Measurements from ENCODE around the gene UBA6. TPM values are rescaled to one million over a fixed set of nuclear protein-coding genes. Genes with fewer than 3 reads are reported as not detected.
"Not testable (repeated sequence)": the region's sequence is repeated elsewhere in the genome, so short reads cannot be mapped to it uniquely, and the experiment has no call there.

The UBA6 gene
- polyA plus RNA-seq, 2 of the 4 experiments (the other 2 are of a cell fraction), result 33.9 to 84.6 TPM

DNA sequence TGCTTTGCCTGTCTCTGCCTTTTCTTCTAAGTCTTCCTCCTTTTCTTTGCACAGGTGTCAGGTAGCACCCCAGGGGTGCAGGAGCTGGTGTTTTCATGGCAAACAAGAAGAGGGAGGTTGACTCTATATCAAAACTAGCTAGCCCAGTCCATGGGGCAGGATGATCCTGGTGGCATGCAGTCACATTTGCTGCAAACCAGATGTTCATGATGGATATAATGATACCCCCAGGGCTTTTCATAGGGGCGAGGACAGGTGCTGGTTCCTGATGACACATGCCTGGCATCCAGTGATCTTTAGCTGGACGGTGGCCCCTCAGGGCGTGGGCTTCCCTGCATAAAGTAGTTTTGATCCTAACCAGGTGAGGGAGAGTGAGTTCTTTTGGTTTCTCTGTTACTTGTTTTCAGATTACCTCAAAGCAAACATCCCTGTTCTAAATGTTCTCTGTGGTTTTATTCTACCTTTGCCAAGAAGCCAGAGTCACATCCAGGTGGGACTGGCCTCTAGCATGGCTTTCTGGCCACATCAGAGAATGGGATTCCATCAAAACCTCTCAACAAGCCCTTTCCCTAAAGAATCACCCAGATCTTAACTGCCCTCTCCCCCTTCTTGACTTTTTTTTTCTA lies 11.2 kb upstream of the UBA6 start:
- TF ChIP-seq NPAS2 (CRISPR knock-in tag; IDR thresholded peaks at IDR 0.05; ENCODE audit: borderline replicate concordance) (no peak), CBX2 (IDR thresholded peaks at IDR 0.05; ENCODE audit: borderline replicate concordance, low read depth) (no peak), ESRRA (IDR thresholded peaks at IDR 0.05; ENCODE audit: borderline replicate concordance, low read length) (no peak), HEYL (CRISPR knock-in tag; IDR thresholded peaks at IDR 0.05) (no peak), RCOR1 (IDR thresholded peaks at IDR 0.05; ENCODE audit: low read depth, low read length) (no peak), NR3C1 (IDR thresholded peaks at IDR 0.05) (no peak), CEBPB (IDR thresholded peaks at IDR 0.05) (no peak), JUN (IDR thresholded peaks at IDR 0.05) (no peak), POLR2A (IDR thresholded peaks at IDR 0.05; ENCODE audit: low read length) (no peak), JUNB (IDR thresholded peaks at IDR 0.05) (no peak), CBX8 (IDR thresholded peaks at IDR 0.05) (no peak)
- TF ChIP-seq, protein P1, sequence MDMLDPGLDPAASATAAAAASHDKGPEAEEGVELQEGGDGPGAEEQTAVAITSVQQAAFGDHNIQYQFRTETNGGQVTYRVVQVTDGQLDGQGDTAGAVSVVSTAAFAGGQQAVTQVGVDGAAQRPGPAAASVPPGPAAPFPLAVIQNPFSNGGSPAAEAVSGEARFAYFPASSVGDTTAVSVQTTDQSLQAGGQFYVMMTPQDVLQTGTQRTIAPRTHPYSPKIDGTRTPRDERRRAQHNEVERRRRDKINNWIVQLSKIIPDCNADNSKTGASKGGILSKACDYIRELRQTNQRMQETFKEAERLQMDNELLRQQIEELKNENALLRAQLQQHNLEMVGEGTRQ (IDR thresholded peaks at IDR 0.05), result no peak
- TF ChIP-seq, protein P2, sequence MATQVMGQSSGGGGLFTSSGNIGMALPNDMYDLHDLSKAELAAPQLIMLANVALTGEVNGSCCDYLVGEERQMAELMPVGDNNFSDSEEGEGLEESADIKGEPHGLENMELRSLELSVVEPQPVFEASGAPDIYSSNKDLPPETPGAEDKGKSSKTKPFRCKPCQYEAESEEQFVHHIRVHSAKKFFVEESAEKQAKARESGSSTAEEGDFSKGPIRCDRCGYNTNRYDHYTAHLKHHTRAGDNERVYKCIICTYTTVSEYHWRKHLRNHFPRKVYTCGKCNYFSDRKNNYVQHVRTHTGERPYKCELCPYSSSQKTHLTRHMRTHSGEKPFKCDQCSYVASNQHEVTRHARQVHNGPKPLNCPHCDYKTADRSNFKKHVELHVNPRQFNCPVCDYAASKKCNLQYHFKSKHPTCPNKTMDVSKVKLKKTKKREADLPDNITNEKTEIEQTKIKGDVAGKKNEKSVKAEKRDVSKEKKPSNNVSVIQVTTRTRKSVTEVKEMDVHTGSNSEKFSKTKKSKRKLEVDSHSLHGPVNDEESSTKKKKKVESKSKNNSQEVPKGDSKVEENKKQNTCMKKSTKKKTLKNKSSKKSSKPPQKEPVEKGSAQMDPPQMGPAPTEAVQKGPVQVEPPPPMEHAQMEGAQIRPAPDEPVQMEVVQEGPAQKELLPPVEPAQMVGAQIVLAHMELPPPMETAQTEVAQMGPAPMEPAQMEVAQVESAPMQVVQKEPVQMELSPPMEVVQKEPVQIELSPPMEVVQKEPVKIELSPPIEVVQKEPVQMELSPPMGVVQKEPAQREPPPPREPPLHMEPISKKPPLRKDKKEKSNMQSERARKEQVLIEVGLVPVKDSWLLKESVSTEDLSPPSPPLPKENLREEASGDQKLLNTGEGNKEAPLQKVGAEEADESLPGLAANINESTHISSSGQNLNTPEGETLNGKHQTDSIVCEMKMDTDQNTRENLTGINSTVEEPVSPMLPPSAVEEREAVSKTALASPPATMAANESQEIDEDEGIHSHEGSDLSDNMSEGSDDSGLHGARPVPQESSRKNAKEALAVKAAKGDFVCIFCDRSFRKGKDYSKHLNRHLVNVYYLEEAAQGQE (IDR thresholded peaks at IDR 0.05), result no peak
- POLR2A ChIA-PET, result interaction anchor here (1.1 kb wide), 1 partner anchor 11 kb away, joined by 4 read pairs; the partner anchor contains the start of gene UBA6
- FAIRE-seq (no peak), ATAC-seq (no peak), DNase-seq (ENCODE audit: low read depth in 1 of 2, low spot score in 1 of 2) (no peak)
- Histone ChIP-seq H3K4me2 (no peak overlapping the region), H3K4me1 (peaks cover 21% of the 10 kb centered on the region), H3K27ac (no peak overlapping the region; a peak in 1 of 6 replicates), H3K4me3 (no peak overlapping the region), H3K9me3 (no peaks in the 10 kb centered on the region)
- WGBS (ENCODE audit: missing lambda C conversion rate), result 69% methylated on average over 3 of the region's 3 CpGs
- CTCF ChIA-PET, result interaction anchor here (1.9 kb wide), 1 partner anchor 11 kb away, joined by 6 read pairs; the partner anchor contains the start of gene UBA6

DNA sequence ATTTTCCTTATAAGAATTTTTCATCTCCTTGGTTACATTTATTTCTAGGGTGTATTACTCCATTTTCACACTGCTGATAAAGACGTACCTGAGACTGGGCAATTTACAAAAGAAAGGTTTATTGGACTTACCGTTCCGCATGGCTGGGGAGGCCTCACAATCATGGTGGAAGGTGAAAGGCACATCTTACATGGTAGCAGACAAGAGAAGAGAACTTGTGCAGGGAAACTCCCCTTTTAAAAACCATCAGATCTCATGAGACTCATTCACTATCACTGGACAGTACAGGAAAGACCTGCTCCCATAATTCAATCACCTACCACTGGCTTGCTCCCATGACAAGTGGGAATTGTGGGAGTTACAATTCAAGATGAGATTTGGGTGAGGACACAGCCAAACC lies 5.7 kb upstream of the UBA6 start:
- H3K4me1 ChIP-seq; DNase-seq (ENCODE audit: low read depth in 1 of 2, low spot score in 1 of 2); H3K27ac ChIP-seq; ATAC-seq; CTCF ChIA-PET; H3K9me3 ChIP-seq; H3K4me2 ChIP-seq; FAIRE-seq; POLR2A ChIA-PET; H3K4me3 ChIP-seq: not testable (repeated sequence)
- 76% methylated on average over 3 of the region's 3 CpGs for WGBS (ENCODE audit: missing lambda C conversion rate)

DNA sequence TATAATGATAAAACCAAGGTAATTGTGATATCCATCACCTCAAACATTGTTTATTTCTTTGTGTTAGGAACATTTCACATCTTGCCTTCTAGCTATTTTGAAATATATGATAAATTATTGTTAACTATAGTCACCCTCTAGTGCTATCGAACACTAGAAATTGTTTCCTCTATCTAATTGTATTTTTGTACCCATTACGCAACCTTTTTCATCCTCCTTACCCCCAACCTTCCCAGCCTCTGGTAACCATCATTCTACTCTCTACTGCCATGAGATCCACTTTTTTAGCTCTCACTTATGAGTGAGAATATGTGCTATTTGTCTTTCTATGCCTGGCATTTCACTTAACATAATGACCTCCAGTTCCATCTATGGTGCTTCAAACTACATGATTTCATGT lies 3.9 kb upstream of the UBA6 start:
- no peak overlapping the region for H3K4me2 ChIP-seq
- CTCF ChIA-PET, result no interaction called here
- ATAC-seq (no peak), DNase-seq (ENCODE audit: low read depth in 1 of 2, low spot score in 1 of 2) (no peak), FAIRE-seq (no peak)
- TF ChIP-seq HEYL (CRISPR knock-in tag; IDR thresholded peaks at IDR 0.05), result no peak
- TF ChIP-seq POLR2A (IDR thresholded peaks at IDR 0.05; ENCODE audit: low read length), result no peak
- no peak for TF ChIP-seq EP300 (IDR thresholded peaks at IDR 0.05)
- no peak for TF ChIP-seq MAFK (IDR thresholded peaks at IDR 0.05; ENCODE audit: partially characterized antibody)
- TF ChIP-seq, protein P3, sequence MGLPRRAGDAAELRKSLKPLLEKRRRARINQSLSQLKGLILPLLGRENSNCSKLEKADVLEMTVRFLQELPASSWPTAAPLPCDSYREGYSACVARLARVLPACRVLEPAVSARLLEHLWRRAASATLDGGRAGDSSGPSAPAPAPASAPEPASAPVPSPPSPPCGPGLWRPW (IDR thresholded peaks at IDR 0.05), result no peak
- no peak for TF ChIP-seq CHD4 (IDR thresholded peaks at IDR 0.05; ENCODE audit: borderline replicate concordance)
- no peak for TF ChIP-seq RCOR1 (IDR thresholded peaks at IDR 0.05; ENCODE audit: low read depth, low read length)
- TF ChIP-seq, protein P4, sequence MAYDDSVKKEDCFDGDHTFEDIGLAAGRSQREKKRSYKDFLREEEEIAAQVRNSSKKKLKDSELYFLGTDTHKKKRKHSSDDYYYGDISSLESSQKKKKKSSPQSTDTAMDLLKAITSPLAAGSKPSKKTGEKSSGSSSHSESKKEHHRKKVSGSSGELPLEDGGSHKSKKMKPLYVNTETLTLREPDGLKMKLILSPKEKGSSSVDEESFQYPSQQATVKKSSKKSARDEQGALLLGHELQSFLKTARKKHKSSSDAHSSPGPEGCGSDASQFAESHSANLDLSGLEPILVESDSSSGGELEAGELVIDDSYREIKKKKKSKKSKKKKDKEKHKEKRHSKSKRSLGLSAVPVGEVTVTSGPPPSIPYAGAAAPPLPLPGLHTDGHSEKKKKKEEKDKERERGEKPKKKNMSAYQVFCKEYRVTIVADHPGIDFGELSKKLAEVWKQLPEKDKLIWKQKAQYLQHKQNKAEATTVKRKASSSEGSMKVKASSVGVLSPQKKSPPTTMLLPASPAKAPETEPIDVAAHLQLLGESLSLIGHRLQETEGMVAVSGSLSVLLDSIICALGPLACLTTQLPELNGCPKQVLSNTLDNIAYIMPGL (CRISPR knock-in tag; IDR thresholded peaks at IDR 0.05; ENCODE audit: borderline replicate concordance), result no peak
- no peak for TF ChIP-seq HDAC2 (IDR thresholded peaks at IDR 0.05)
- TF ChIP-seq CBX2 (IDR thresholded peaks at IDR 0.05; ENCODE audit: borderline replicate concordance, low read depth), result no peak
- TF ChIP-seq, protein P5, sequence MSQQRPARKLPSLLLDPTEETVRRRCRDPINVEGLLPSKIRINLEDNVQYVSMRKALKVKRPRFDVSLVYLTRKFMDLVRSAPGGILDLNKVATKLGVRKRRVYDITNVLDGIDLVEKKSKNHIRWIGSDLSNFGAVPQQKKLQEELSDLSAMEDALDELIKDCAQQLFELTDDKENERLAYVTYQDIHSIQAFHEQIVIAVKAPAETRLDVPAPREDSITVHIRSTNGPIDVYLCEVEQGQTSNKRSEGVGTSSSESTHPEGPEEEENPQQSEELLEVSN (IDR thresholded peaks at IDR 0.05; ENCODE audit: borderline replicate concordance, low read depth), result no peak
- TF ChIP-seq KDM5A (IDR thresholded peaks at IDR 0.05), result no peak
- TF ChIP-seq HOXB13 (CRISPR knock-in tag; IDR thresholded peaks at IDR 0.05; ENCODE audit: low read depth), result no peak
- H3K4me1 ChIP-seq, result peaks cover 8% of the 10 kb centered on the region; the same call in 1 of the 3 replicates
- no peak overlapping the region for H3K27ac ChIP-seq
- WGBS (ENCODE audit: missing lambda C conversion rate), result 88% methylated on average over 2 of the region's 2 CpGs
- no peak overlapping the region for H3K4me3 ChIP-seq
- H3K9me3 ChIP-seq, result no peaks in the 10 kb centered on the region
- POLR2A ChIA-PET, result no interaction called here
